ENCODE data around the gene COL26A1.

GRCh38 chr7:101588131-101588935, 225.7 kb downstream of the COL26A1 start:
- no peak for TF ChIP-seq EZH2 (IDR thresholded peaks at IDR 0.05)
- TF ChIP-seq POLR2AphosphoS5 (IDR thresholded peaks at IDR 0.05; ENCODE audit: borderline replicate concordance, low read depth, low read length): no peak

All from SK-N-MC (cell line).